ENCODE measurements around the gene DSCAML1. TPM values are rescaled to one million over a fixed set of nuclear protein-coding genes. Genes with fewer than 3 reads are reported as not detected.
"Not testable (repeated sequence)": the region's sequence is repeated elsewhere in the genome, so short reads cannot be mapped to it uniquely, and the experiment has no call there.

The DSCAML1 gene
- total and polyA plus RNA-seq, 4 experiments from 2014 or later: 1.00 to 1.0 TPM; not detected in 2

- ChIA-PET POLR2A (ENCODE audit: partially characterized antibody) (no interaction called here), CTCF (ENCODE audit: partially characterized antibody) (interaction anchor here (1.1 kb wide), 1 partner anchor 33 kb away, joined by 3 read pairs; no protein-coding TSS in a partner anchor)
- Histone ChIP-seq H3K36me3 (ENCODE audit: insufficient read depth, low read length) (no peaks in the 10 kb centered on the region), H3K4me1 (ENCODE audit: insufficient read depth, low read length) (no peaks in the 10 kb centered on the region), H3K4me3 (ENCODE audit: low read length in 2 of 2) (no peak overlapping the region), H3K9me3 (ENCODE audit: control insufficient read depth in 1 of 2, low read length in 2 of 2) (no peaks in the 10 kb centered on the region), H3K27me3 (ENCODE audit: insufficient read depth, low read length) (no peaks in the 10 kb centered on the region), H3K27ac (ENCODE audit: low read depth, low read length) (no peak overlapping the region)
- peaks cover 0 to 5% (median 3%) of the 10 kb centered on the region in 8 donors for H3K9me3 Mint-ChIP-seq
- H3K27ac Mint-ChIP-seq: peak overlapping the region in 1 of 7 donors; percentile 73
- H3K36me3 Mint-ChIP-seq: no peaks in the 10 kb centered on the region
- H3K27me3 Mint-ChIP-seq: peaks cover 0 to 10% of the 10 kb centered on the region in 2 donors
- no peaks in the 10 kb centered on the region for H3K4me1 Mint-ChIP-seq
- DNase-seq: no peak
- intact Hi-C loops (cut with micrococcal nuclease): no loop called here
- no peak overlapping the region for H3K4me3 Mint-ChIP-seq
These were observed 337.1 kb downstream of the DSCAML1 start for GRCh38 chr11:117459979-117460300.

DNA sequence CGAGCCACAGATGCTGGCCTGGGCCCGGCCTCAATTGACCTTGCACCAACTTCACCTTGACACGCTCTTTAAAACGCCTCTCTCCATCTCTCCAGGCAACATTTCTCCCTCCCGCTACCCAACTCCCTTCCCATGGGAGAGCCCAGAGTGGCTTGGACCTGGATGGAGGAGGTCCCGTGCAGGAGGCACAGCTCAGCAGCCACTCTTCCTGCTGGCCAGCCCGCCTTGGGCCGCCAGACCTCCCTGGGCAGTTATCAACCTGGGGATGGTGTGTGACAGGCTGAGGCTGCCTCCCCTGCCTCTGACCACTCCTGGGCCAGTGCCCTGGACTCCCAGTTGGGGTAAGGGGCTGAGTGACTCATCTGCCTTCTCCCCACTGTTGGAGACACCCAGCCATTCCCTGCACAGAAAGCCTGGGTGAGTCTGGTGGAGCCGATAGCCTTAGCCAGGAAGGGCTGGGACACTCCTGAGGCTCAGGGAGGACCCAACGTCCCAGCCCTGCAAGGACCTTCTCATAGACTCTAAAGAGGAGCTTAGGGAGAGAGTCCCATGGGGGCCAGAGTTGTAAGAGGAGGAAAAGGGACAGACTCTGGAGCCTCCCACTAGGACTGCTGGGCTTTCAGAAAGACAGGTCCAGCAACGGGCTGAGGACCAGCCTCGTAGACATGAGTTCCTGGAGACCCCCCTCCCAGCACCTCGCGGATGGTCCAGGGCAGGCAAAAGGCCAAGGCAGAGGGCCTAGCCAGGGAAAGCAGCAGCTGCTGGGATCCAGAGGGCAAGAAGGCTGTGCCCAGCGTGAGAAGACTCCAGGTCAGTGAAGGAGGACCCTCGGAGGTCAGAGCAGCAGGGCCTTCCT is 337.7 kb downstream of the DSCAML1 start:
- Histone ChIP-seq H3K4me3 (ENCODE audit: low read length in 2 of 2) (no peak overlapping the region), H3K36me3 (ENCODE audit: insufficient read depth, low read length) (no peaks in the 10 kb centered on the region), H3K27ac (ENCODE audit: low read depth, low read length) (no peak overlapping the region), H3K9me3 (ENCODE audit: control insufficient read depth in 1 of 2, low read length in 2 of 2) (no peaks in the 10 kb centered on the region), H3K4me1 (ENCODE audit: insufficient read depth, low read length) (no peaks in the 10 kb centered on the region), H3K27me3 (ENCODE audit: insufficient read depth, low read length) (no peaks in the 10 kb centered on the region)
- ChIA-PET CTCF (ENCODE audit: partially characterized antibody) (interaction anchor here (1.1 kb wide), 1 partner anchor 33 kb away, joined by 3 read pairs; no protein-coding TSS in a partner anchor), POLR2A (ENCODE audit: partially characterized antibody) (no interaction called here)
- Mint-ChIP-seq H3K4me1 (no peaks in the 10 kb centered on the region), H3K36me3 (peaks cover 0 to 3% of the 10 kb centered on the region in 2 donors), H3K27ac (no peak overlapping the region), H3K27me3 (peaks cover 1 to 9% of the 10 kb centered on the region in 2 donors), H3K4me3 (no peak overlapping the region), H3K9me3 (peaks cover 2 to 11% (median 5%) of the 10 kb centered on the region in 8 donors)
- DNase-seq: no peak
- intact Hi-C loops (cut with micrococcal nuclease): no loop called here

GRCh38 chr11:117458275-117459122 is 338.5 kb downstream of the DSCAML1 start:
- no peak overlapping the region for H3K27ac Mint-ChIP-seq
- Histone ChIP-seq H3K4me1 (ENCODE audit: insufficient read depth, low read length) (no peaks in the 10 kb centered on the region), H3K36me3 (ENCODE audit: insufficient read depth, low read length) (no peaks in the 10 kb centered on the region), H3K27ac (ENCODE audit: low read depth, low read length) (no peak overlapping the region), H3K9me3 (ENCODE audit: control insufficient read depth in 1 of 2, low read length in 2 of 2) (no peaks in the 10 kb centered on the region), H3K27me3 (ENCODE audit: insufficient read depth, low read length) (no peaks in the 10 kb centered on the region), H3K4me3 (ENCODE audit: low read length in 2 of 2) (no peak overlapping the region)
- H3K4me1 Mint-ChIP-seq: no peaks in the 10 kb centered on the region
- ChIA-PET POLR2A (ENCODE audit: partially characterized antibody) (no interaction called here), CTCF (ENCODE audit: partially characterized antibody) (no interaction called here)
- peaks cover 5 to 8% of the 10 kb centered on the region in 2 donors for H3K27me3 Mint-ChIP-seq
- no peak for DNase-seq
- intact Hi-C loops (cut with micrococcal nuclease): no loop called here
- H3K4me3 Mint-ChIP-seq: no peak overlapping the region
- peaks cover 2 to 19% (median 10%) of the 10 kb centered on the region in 8 donors for H3K9me3 Mint-ChIP-seq
- H3K36me3 Mint-ChIP-seq: peaks cover 0 to 7% of the 10 kb centered on the region in 2 donors

DNA sequence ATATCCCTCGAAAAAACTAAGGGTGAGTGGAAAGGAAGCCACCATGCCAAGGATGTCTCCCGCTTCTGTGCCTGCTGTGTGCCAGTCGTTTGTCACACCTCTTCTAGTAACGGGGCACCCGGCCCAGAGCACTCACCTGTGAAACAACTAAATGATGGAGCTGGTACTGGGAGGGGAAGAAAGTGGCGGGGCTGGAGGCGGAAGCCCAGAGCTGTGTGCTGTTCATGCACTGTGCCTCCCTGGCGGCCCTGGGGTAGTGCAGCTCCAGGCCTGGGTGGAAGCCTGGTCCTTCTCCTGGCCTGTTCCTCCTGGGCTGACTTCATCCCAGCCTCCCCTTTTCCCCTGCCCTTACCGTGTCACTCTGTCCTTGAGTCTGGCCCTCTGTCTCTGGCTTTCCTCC is 339.2 kb downstream of the DSCAML1 start:
- ChIA-PET CTCF (ENCODE audit: partially characterized antibody) (no interaction called here), POLR2A (ENCODE audit: partially characterized antibody) (no interaction called here)
- H3K36me3 Mint-ChIP-seq: peaks cover 0 to 7% of the 10 kb centered on the region in 2 donors
- H3K27me3 ChIP-seq (ENCODE audit: insufficient read depth, low read length): no peaks in the 10 kb centered on the region
- H3K4me1 ChIP-seq (ENCODE audit: insufficient read depth, low read length): no peaks in the 10 kb centered on the region
- H3K9me3 Mint-ChIP-seq: peaks cover 4 to 25% (median 13%) of the 10 kb centered on the region in 8 donors
- no peaks in the 10 kb centered on the region for H3K36me3 ChIP-seq (ENCODE audit: insufficient read depth, low read length)
- no peak overlapping the region for H3K27ac ChIP-seq (ENCODE audit: low read depth, low read length)
- H3K4me3 Mint-ChIP-seq: no peak overlapping the region
- H3K27ac Mint-ChIP-seq: no peak overlapping the region
- no peaks in the 10 kb centered on the region for H3K4me1 Mint-ChIP-seq
- no peak overlapping the region for H3K4me3 ChIP-seq (ENCODE audit: low read length in 2 of 2)
- no peaks in the 10 kb centered on the region for H3K9me3 ChIP-seq (ENCODE audit: control insufficient read depth in 1 of 2, low read length in 2 of 2)
- DNase-seq: no peak
- H3K27me3 Mint-ChIP-seq: peaks cover 6 to 8% of the 10 kb centered on the region in 2 donors
- intact Hi-C loops (cut with micrococcal nuclease): no loop called here

GRCh38 chr11:117457031-117457785 is 339.8 kb downstream of the DSCAML1 start:
- DNase-seq: no peak
- ChIA-PET POLR2A (ENCODE audit: partially characterized antibody) (no interaction called here), CTCF (ENCODE audit: partially characterized antibody) (no interaction called here)
- Histone ChIP-seq H3K27ac (ENCODE audit: low read depth, low read length) (no peak overlapping the region), H3K4me1 (ENCODE audit: insufficient read depth, low read length) (no peaks in the 10 kb centered on the region), H3K27me3 (ENCODE audit: insufficient read depth, low read length) (no peaks in the 10 kb centered on the region), H3K36me3 (ENCODE audit: insufficient read depth, low read length) (no peaks in the 10 kb centered on the region), H3K4me3 (ENCODE audit: low read length in 2 of 2) (no peak overlapping the region), H3K9me3 (ENCODE audit: control insufficient read depth in 1 of 2, low read length in 2 of 2) (no peaks in the 10 kb centered on the region)
- intact Hi-C loops (cut with micrococcal nuclease): no loop called here
- Mint-ChIP-seq H3K36me3 (peaks cover 0 to 7% of the 10 kb centered on the region in 2 donors), H3K4me1 (no peaks in the 10 kb centered on the region), H3K4me3 (no peak overlapping the region), H3K27me3 (peaks cover 6 to 8% of the 10 kb centered on the region in 2 donors), H3K27ac (no peak overlapping the region), H3K9me3 (peaks cover 4 to 25% (median 13%) of the 10 kb centered on the region in 8 donors)

GRCh38 chr11:117456721-117457029 is 340.3 kb downstream of the DSCAML1 start:
- H3K4me3 Mint-ChIP-seq; POLR2A ChIA-PET (ENCODE audit: partially characterized antibody); H3K4me1 ChIP-seq (ENCODE audit: insufficient read depth, low read length); H3K27me3 Mint-ChIP-seq; H3K36me3 Mint-ChIP-seq; H3K9me3 ChIP-seq (ENCODE audit: control insufficient read depth in 1 of 2, low read length in 2 of 2); H3K27ac ChIP-seq (ENCODE audit: low read depth, low read length); H3K4me1 Mint-ChIP-seq; H3K36me3 ChIP-seq (ENCODE audit: insufficient read depth, low read length); H3K27me3 ChIP-seq (ENCODE audit: insufficient read depth, low read length); CTCF ChIA-PET (ENCODE audit: partially characterized antibody); DNase-seq; H3K4me3 ChIP-seq (ENCODE audit: low read length in 2 of 2); intact Hi-C loops (cut with micrococcal nuclease); H3K27ac Mint-ChIP-seq: not testable (repeated sequence)
- H3K9me3 Mint-ChIP-seq: peaks cover 4 to 25% (median 13%) of the 10 kb centered on the region in 8 donors
